NCI-H345 treated with DMSO at 0.1 percent for 48 hours (cell line): Measurements from ENCODE around the gene PGBD1.

Experiments
- DNase-seq: peaks from one replicate; lab custom pipeline; 2025; ENCODE audit not compliant: unreplicated experiment; lab: John Stamatoyannopoulos, UW

Gene PGBD1

DNA sequence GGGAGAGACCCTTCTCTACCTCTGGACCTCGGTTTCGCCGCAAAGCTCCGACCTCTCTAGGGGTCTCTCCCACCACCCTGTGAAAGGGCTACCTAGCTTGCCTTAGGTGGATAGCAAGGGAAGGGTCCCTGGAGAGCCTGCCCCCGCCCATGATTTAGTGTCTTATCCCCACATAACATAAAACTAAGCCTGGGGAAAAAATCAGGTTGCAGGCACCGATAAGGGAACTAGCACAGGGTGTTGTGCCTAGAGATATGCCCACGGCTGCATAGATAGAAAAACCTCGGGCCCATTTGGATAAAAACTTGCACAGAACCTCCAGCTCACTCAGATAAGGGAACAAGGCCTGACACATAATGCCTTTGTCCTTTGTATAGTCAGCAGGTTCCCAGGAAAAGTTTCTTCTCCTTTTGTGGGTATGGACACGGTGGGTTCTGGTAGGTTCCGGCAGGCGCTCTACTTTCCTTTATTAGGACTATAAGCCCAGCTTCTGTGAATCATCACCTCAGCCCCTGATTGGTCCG lies 53.7 kb downstream of the PGBD1 start:
- DNase-seq = no peak

DNA sequence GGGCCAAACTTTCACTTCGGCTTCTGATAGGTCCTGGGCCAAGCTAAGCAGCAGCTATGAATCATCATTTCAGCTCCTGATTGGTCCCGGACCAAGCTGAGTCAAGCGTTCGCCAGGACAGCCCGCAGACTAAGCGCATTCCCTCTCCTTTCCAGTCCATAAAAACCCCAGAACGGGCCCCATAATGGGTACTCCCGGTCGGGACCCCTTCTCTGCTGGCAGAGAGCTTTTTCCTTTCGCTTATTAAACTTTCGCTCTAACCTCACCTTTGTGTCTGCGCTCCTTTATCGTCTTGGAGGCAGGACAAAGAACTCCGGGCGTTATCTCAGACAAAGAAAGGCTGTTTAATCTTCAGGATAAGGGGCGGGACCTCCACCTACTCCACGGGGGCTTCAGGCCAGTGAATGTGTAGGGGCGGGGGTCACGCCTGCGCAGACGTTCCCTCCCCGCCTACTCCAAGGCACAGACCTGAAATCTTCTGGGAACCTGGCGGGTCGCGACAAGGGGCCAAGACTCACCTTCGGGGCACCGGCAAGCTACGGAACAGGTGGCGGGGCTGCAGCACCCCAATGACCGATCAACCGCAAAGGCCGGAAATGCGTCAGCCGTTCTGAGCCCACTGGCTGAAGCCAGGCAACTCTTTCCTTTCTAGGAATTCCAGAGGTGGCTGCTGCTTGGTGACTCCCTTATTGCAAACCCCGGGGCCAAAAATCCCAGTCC lies 54.4 kb downstream of the PGBD1 start, which contains the start of gene ZSCAN31:
Gene ZSCAN31 (minus strand): TSS at position 585 of the 720 bp plus-strand sequence. CDS start 6,465 bp downstream, outside the sequence.
- peak; percentile 85 for DNase-seq

DNA sequence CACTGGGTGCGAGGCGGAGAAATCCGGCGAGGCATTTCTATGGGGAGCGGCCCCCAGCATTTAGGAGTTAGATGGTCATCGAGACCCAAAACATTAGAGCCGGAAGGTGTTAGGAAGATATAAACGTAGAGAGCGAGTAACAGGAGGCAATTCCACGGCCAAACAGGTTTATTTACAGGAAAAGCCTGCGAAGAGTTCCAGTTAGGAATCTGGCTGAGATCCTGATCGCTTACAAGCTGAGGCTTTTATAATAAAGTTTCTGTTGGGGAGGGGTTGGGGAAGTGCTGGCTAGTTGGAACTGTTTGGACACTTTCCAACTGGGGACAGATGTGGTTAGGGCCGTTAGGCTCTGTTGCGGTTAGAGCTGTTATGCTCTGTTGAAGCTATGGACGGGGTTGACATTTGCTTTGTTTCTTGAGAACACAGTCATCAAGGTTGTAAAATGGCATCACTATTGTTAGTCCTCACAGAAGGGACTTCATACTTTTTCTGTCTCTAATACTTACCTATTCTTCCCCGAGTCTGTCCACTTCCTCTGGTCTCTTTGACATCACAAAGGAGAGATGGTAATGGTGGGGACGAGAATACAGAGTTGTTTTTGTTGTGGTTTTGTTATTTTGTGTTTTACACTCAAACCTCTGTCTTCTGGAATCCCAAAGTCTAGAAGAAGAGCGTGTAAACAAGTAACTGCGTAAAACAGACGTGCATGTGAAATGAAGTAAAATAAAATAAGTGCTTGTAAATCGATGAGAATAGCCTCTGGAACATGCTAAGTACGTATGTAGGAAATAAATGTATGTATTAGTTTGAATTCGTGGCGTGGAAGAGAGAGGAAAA lies 55.1 kb downstream of the PGBD1 start:
- no peak for DNase-seq

DNA sequence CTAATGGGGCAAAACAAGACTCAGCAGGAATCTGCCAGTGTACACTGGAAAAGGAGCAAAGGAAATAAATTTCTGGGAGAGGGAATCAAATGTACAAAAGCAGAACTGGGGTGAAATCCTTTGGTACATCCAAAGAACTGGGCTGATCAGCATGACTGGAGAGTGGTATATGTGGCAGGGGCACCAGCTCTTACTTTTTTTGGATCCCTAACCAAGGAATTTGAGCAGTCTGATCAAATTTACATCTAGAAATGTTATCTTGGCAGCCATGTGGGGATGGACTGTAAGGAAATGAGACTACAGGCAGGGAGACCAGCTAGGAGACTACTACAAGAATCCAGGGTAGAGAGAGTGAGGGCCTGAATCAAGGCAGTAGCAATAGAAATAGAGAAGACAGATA lies 55.7 kb downstream of the PGBD1 start:
- no peak for DNase-seq

DNA sequence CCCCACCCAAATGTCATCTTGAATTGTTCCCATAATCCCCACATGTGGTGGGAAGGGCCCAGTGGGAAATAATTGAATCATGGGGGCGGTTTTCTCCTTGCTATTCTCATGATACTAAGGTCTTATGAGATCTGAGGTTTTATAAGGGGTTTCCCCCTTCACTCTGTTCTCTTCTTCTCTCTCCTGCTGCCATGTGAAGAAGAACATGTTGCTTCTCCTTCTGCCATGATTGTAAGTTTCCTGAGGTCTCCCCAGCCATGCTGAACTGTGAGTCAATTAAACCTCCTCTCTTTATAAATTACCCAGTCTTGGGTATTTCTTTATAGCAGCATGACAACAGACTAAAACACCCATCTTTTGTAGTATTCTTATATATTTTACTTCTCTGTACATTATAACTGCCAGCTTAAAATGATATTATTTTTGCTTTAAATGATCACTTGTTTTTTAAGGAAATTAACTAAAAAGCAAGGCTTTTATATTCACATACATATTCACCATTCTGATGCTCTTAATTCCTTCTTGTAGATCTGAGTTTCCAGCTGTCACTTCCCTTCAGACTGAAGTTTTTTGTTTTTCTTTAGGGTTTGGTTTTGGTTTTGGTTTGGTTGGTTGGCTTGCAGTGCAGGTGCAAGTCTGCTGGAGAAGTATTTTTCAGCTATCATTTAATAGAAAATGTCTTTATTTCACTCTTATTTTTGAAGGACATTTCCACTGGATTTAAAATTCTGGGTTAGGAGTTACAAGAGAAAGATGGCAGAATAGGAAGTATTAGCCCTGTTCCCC lies 59.1 kb downstream of the PGBD1 start:
- no peak for DNase-seq

DNA sequence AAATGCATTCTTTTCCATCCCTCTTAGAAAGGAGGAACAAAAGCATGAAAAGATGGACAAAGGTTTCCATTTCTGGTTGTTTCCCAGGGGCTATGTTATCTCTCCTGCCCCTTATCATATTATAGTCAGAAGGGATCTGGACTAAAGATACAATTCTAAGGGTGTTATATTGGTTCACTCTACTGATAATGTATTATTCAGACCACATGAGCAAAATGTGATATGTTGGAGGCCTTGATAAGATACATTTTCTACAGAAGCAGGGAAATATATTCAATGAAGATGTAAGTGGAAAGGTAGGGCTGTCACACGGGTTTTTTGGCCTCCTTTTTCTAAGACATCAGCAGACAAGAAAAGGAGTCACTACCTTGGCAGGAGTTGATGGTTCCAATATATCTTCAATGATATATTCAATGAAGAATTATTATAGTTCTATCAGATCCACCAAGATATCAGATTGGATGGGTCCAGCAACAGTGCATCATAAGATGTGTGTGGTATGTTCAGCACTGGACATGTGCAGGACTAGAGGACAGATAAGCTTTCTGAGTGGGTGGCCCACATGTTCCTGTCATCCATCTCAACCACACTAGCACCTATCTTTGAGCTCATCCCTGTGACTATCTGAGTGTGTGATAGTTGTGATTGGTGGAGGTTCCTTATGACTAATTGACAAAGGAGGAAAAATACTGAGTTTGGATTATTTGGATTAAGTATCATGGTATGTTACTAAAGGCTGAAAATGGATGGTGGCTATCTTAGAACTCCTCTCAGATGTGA lies 62.7 kb downstream of the PGBD1 start:
- DNase-seq = no peak

DNA sequence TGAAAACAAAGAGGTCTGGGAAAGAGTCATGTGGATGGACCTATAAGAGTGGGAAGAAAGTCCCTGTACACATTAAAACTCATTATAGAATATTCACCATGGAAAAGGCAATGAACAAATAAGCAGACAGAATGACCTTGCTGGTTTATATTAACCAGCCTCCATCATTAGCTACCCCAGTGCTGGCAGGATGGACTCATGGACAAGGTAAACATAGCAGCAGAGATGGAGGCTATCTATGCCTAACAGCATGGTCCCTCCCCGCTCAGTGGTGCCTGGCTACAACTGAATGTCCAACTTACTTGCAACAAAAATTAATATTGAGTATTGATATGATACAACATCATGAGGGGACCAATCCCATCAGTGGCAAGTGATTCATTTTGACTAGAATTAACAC lies 63.8 kb downstream of the PGBD1 start:
- no peak for DNase-seq

DNA sequence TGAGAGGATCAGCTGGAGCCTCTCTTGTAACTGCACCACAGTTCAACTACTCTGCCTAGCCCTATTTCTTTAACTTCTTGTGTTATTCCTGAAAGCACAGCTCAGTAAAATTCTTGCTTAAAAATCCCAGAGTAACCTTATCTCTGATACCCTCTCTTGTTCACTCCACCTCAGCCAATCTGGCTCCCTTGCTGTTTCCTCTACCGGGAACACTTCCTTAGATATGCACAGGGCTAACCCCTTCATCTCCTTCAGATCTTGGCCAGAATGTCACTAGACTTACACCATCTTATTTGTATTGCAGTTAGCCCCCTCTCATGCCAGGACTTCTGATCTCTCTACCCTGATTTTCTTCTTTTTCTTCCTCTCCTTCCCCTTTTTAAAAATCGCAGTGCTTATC lies 65.7 kb downstream of the PGBD1 start:
- DNase-seq = no peak

DNA sequence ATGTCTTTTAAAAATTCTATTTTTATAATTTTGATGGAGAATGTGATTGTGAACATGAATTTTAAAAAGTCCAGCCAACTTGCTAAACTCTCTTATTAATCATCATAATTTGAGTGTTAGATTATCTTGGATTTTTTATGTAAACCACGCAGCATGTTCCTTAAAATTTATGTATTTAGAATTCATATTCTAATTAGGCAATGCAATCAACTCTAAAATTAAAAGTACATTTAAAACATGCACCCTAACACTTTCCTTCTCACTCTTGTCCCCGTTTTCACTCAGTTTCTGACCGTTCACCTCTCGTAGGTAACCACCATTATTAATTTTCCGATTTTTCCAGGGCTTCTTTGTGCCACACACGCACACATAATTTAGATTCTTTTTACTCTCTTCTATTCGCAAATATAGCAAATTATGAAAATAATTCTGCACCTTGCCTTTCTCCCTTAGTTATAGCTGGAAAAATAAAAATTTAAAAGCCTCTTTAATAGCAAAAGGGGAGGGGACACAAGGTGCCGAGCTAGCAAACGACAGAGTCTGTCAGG lies 68.0 kb downstream of the PGBD1 start:
- DNase-seq = no peak

DNA sequence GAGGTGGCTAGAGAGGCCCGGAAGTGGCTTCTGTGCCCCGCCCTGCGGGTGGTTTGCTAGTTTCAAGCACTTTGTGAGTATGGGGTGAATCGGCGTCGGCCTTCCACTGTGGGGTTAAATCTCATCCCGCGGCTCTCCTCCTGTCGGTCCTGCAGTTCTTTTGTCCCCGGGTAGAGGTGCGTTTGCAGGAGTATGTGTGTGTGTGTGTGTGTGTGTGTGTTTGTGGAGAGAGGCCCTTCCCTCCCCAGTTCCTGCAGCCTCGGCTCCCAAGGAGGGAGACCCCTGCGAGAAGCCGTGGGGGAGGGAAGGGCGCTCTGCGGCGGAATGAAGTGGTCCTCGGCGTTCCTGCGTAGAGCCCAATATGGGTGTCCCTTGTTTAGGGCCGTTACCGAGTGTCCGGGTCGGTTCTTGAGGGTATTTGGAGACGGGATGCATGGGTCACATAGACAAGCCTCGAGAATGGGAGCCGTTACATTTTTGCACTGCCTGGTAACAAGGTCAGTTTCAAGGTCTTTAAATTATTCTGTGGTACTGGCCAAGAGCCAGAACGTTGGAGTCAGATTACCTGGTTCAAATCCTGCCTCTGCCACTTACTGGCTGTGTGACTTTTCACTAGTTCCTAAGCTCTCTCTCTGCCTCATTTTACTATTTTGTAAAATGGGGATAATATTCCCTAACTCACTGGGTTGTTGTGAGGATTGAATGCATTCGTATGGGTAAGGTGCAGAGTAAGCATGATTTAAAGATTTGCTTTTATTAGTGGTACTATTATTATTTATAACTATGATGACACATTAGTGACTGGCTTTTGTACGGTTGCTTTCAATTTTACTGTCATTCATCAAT lies 68.7 kb downstream of the PGBD1 start, which contains the start of gene ZKSCAN3:
Gene ZKSCAN3 (plus strand): TSS at position 56 of the 846 bp plus-strand sequence. CDS start 9,640 bp downstream, outside the sequence.
- peak; percentile 87 for DNase-seq

DNA sequence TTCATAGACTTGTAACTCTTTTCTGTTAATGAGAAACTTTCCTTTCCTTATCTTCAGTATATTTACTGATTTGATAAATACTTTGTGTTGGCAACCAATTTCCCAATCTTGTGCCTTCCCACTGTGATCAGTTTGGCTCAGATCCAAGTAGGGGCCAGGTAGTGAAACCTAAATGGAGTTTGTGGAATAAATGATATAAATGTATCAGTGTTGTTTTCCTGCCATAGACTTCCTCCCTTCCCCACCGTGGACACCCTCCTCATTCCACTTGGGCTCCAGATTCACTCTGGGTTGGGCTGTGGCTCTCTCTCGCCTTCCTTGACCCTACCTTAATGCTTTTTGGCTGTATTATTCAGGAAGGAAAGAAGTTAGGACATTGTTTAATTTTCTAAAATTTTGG lies 69.7 kb downstream of the PGBD1 start:
- DNase-seq = no peak

DNA sequence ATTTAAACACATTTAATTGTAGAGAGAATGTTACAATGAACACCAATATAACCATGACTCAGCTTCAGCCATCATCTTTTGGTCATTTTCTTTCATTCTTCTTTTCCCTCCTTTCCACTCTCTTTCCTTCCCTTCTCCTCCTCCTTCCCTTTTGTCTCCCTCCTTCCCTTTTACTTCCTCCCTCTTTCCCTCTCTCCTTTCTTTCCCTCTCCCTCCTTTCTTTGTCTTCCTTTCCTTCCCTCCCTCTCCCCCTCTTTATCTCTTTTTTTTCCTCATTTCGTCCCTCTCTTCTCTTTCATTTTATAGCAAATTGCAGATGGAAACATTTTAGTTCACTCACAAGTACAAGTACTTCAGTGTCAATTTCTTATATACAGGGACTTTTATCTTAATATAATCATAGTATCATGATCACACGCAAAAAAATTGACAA lies 70.1 kb downstream of the PGBD1 start:
- no peak for DNase-seq
